Stomach smooth muscle (tissue), 2 donors: Measurements from ENCODE around the gene PPCDC.

Experiments used
- H3K27ac ChIP-seq: one replicate; pipeline ENCODE4 v1.7.0; 2013; ENCODE audit warnings: mild to moderate bottlenecking, low read length, inconsistent platforms
- H3K27me3 ChIP-seq, 2 donors: one replicate each; pipeline ENCODE4 v1.7.0; 2013; ENCODE audit warnings: low read length in 2 of 2; ENCODE audit not compliant: insufficient read depth in 2 of 2, control insufficient read depth in 1 of 2
- H3K36me3 ChIP-seq, 2 donors: one replicate each; pipeline ENCODE4 v1.7.0; 2013; ENCODE audit warnings: low read length in 2 of 2; ENCODE audit not compliant: control insufficient read depth in 2 of 2, insufficient read depth in 2 of 2
- H3K4me1 ChIP-seq: one replicate; pipeline ENCODE4 v1.7.0; 2013; ENCODE audit warnings: low read length; ENCODE audit not compliant: control insufficient read depth, insufficient read depth
- H3K4me3 ChIP-seq, 2 donors: one replicate each; pipeline ENCODE4 v1.7.0; 2013; ENCODE audit warnings: low read length in 2 of 2
- H3K9ac ChIP-seq, 2 donors: one replicate each; pipeline ENCODE4 v1.7.0; 2013; ENCODE audit warnings: low read length in 2 of 2, mild to moderate bottlenecking in 1 of 2
- H3K9me3 ChIP-seq, 2 donors: one replicate each; pipeline ENCODE4 v1.7.0; 2013; ENCODE audit warnings: low read length in 2 of 2; ENCODE audit not compliant: control insufficient read depth in 2 of 2
- donor health status: healthy.
- donor health status: Pancreatic carcinoma.

Gene PPCDC

GRCh38 chr15:75023181-75023871 lies at the start of gene PPCDC:
Gene PPCDC, plus strand, starts transcription at chr15:75023590. Its CDS starts 4,729 bp downstream, at chr15:75028319.
- Histone ChIP-seq H3K9me3 (no peaks in the 10 kb centered on the region), H3K27ac (peak within 1 kb of the TSS; percentile 85), H3K27me3 (no peaks in the 10 kb centered on the region), H3K4me3 (peak within 1 kb of the TSS; percentile 97 to 99), H3K9ac (peak within 1 kb of the TSS; percentile 96 to 100), H3K36me3 (peaks cover 0 to under 1% of the 10 kb centered on the region in 2 donors), H3K4me1 (peaks cover 14% of the 10 kb centered on the region)

GRCh38 chr15:74976159-74976558 lies 47.2 kb upstream of the PPCDC start:
- no peak overlapping the region for H3K9ac ChIP-seq
- H3K4me3 ChIP-seq = no peak overlapping the region
- H3K4me1 ChIP-seq = no peaks in the 10 kb centered on the region
- no peaks in the 10 kb centered on the region for H3K9me3 ChIP-seq
- H3K27me3 ChIP-seq = no peaks in the 10 kb centered on the region
- no peaks in the 10 kb centered on the region for H3K36me3 ChIP-seq
- H3K27ac ChIP-seq = no peak overlapping the region

- no peaks in the 10 kb centered on the region for H3K27me3 ChIP-seq
- H3K9ac ChIP-seq = no peak overlapping the region
- H3K9me3 ChIP-seq = no peaks in the 10 kb centered on the region
- no peaks in the 10 kb centered on the region for H3K36me3 ChIP-seq
- no peaks in the 10 kb centered on the region for H3K4me1 ChIP-seq
- no peak overlapping the region for H3K27ac ChIP-seq
- no peak overlapping the region for H3K4me3 ChIP-seq
Measured at GRCh38 chr15:74977599-74977998, 45.8 kb upstream of the PPCDC start.

- Histone ChIP-seq H3K4me1 (no peaks in the 10 kb centered on the region), H3K9me3 (no peaks in the 10 kb centered on the region), H3K4me3 (no peak overlapping the region), H3K36me3 (no peaks in the 10 kb centered on the region), H3K27ac (no peak overlapping the region), H3K27me3 (no peaks in the 10 kb centered on the region), H3K9ac (no peak overlapping the region)
Measured at GRCh38 chr15:74978077-74978476, 45.3 kb upstream of the PPCDC start.

GRCh38 chr15:74978503-74978902 lies 44.9 kb upstream of the PPCDC start:
- no peak overlapping the region for H3K9ac ChIP-seq
- H3K4me1 ChIP-seq = no peaks in the 10 kb centered on the region
- no peaks in the 10 kb centered on the region for H3K9me3 ChIP-seq
- H3K27me3 ChIP-seq = no peaks in the 10 kb centered on the region
- no peaks in the 10 kb centered on the region for H3K36me3 ChIP-seq
- H3K4me3 ChIP-seq = no peak overlapping the region
- no peak overlapping the region for H3K27ac ChIP-seq

- H3K4me1 ChIP-seq = no peaks in the 10 kb centered on the region
- no peak overlapping the region for H3K4me3 ChIP-seq
- H3K9me3 ChIP-seq = no peaks in the 10 kb centered on the region
- peaks cover 0 to 12% of the 10 kb centered on the region in 2 donors for H3K27me3 ChIP-seq
- no peak overlapping the region for H3K9ac ChIP-seq
- H3K36me3 ChIP-seq = no peaks in the 10 kb centered on the region
- no peak overlapping the region for H3K27ac ChIP-seq
Measured at GRCh38 chr15:74982183-74982582, 41.2 kb upstream of the PPCDC start.

- Histone ChIP-seq H3K9ac (no peak overlapping the region), H3K27ac (no peak overlapping the region), H3K36me3 (no peaks in the 10 kb centered on the region), H3K4me1 (no peaks in the 10 kb centered on the region), H3K4me3 (no peak overlapping the region), H3K27me3 (peaks cover 0 to 14% of the 10 kb centered on the region in 2 donors), H3K9me3 (no peaks in the 10 kb centered on the region)
Measured at GRCh38 chr15:74983725-74984231, 39.6 kb upstream of the PPCDC start.

- Histone ChIP-seq H3K9me3 (no peaks in the 10 kb centered on the region), H3K36me3 (no peaks in the 10 kb centered on the region), H3K27ac (no peak overlapping the region), H3K4me3 (no peak overlapping the region), H3K4me1 (no peaks in the 10 kb centered on the region), H3K27me3 (peaks cover 5 to 17% of the 10 kb centered on the region in 2 donors), H3K9ac (no peak overlapping the region)
Measured at GRCh38 chr15:74988007-74988800, 35.2 kb upstream of the PPCDC start.

- Histone ChIP-seq H3K9me3 (no peaks in the 10 kb centered on the region), H3K27ac (no peak overlapping the region), H3K36me3 (no peaks in the 10 kb centered on the region), H3K4me3 (no peak overlapping the region), H3K4me1 (no peaks in the 10 kb centered on the region), H3K27me3 (peaks cover 5 to 12% of the 10 kb centered on the region in 2 donors), H3K9ac (no peak overlapping the region)
Measured at GRCh38 chr15:74989527-74989926, 33.9 kb upstream of the PPCDC start.

- H3K27me3 ChIP-seq = peaks cover 12 to 16% of the 10 kb centered on the region in 2 donors
Measured at GRCh38 chr15:74992619-74993018, 30.8 kb upstream of the PPCDC start.

More at GRCh38 chr15:74992619-74993018, 30.8 kb upstream of the PPCDC start:
- H3K4me3 ChIP-seq = no peak overlapping the region
- no peak overlapping the region for H3K9ac ChIP-seq
- no peaks in the 10 kb centered on the region for H3K36me3 ChIP-seq
- no peak overlapping the region for H3K27ac ChIP-seq
- no peaks in the 10 kb centered on the region for H3K9me3 ChIP-seq
- H3K4me1 ChIP-seq = peaks cover 15% of the 10 kb centered on the region
